NAMALWA (cell line): ENCODE results near the gene ADAMTS16.

Experiments used
- DNase-seq: peaks from one replicate; pipeline ENCODE4 v3.0.0-alpha.2; 2015; ENCODE audit warnings: low spot score

ADAMTS16 gene

GRCh38 chr5:5188376-5189050 is 48.4 kb downstream of the ADAMTS16 start:
- no peak for DNase-seq

- DNase-seq: no peak
Measured at GRCh38 chr5:5189051-5189430, 48.9 kb downstream of the ADAMTS16 start.

- no peak for DNase-seq
Measured at GRCh38 chr5:5191906-5192305, 51.8 kb downstream of the ADAMTS16 start.

- DNase-seq: no peak
Measured at GRCh38 chr5:5192681-5193080, 52.6 kb downstream of the ADAMTS16 start.

GRCh38 chr5:5195128-5195918 is 55.2 kb downstream of the ADAMTS16 start:
- DNase-seq: no peak

GRCh38 chr5:5198135-5198534 is 58.0 kb downstream of the ADAMTS16 start:
- no peak for DNase-seq

- DNase-seq: no peak
Measured at GRCh38 chr5:5198815-5199214, 58.7 kb downstream of the ADAMTS16 start.

GRCh38 chr5:5199495-5199894 is 59.4 kb downstream of the ADAMTS16 start:
- DNase-seq: no peak

GRCh38 chr5:5200133-5200532 is 60.0 kb downstream of the ADAMTS16 start:
- no peak for DNase-seq

GRCh38 chr5:5202321-5202720 is 62.2 kb downstream of the ADAMTS16 start:
- DNase-seq: no peak

- DNase-seq: no peak
Measured at GRCh38 chr5:5203451-5203850, 63.3 kb downstream of the ADAMTS16 start.

- DNase-seq: no peak
Measured at GRCh38 chr5:5207828-5208227, 67.7 kb downstream of the ADAMTS16 start.

- DNase-seq: no peak
Measured at GRCh38 chr5:5209089-5209488, 69.0 kb downstream of the ADAMTS16 start.

- no peak for DNase-seq
Measured at GRCh38 chr5:5209510-5210286, 69.6 kb downstream of the ADAMTS16 start.

GRCh38 chr5:5217371-5217770 is 77.2 kb downstream of the ADAMTS16 start:
- peak; percentile 10 for DNase-seq

GRCh38 chr5:5218396-5218795 is 78.3 kb downstream of the ADAMTS16 start:
- DNase-seq: no peak

GRCh38 chr5:5219541-5219940 is 79.4 kb downstream of the ADAMTS16 start:
- no peak for DNase-seq

GRCh38 chr5:5220901-5221631 is 80.9 kb downstream of the ADAMTS16 start:
- no peak for DNase-seq

GRCh38 chr5:5221724-5222123 is 81.6 kb downstream of the ADAMTS16 start:
- no peak for DNase-seq

- DNase-seq: no peak
Measured at GRCh38 chr5:5231576-5231975, 91.4 kb downstream of the ADAMTS16 start.

GRCh38 chr5:5234912-5235311 is 94.8 kb downstream of the ADAMTS16 start:
- DNase-seq: no peak

GRCh38 chr5:5235685-5236084 is 95.6 kb downstream of the ADAMTS16 start:
- no peak for DNase-seq
